ENCODE data around the gene SLC22A17.

DNA sequence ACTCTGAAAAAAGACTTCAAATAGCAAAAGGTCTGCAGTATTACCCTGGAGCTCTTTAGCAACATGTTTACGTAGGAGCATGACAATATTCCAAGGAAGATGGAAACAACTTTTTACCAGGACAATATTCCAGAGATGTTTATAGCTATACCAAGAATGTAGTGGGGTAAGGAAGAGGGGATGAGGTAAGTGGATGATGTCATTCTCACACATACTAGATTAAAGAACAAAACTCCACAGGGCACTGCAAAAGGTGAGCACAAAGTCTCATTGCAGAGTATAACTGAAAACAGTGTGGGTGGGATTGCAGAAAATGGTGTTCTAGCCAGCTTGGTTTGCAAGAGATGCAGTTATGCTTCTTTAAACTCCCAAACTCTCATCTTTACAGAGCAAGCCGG, 32.6 kb upstream of the SLC22A17 start:
- TF ChIP-seq, protein P1, sequence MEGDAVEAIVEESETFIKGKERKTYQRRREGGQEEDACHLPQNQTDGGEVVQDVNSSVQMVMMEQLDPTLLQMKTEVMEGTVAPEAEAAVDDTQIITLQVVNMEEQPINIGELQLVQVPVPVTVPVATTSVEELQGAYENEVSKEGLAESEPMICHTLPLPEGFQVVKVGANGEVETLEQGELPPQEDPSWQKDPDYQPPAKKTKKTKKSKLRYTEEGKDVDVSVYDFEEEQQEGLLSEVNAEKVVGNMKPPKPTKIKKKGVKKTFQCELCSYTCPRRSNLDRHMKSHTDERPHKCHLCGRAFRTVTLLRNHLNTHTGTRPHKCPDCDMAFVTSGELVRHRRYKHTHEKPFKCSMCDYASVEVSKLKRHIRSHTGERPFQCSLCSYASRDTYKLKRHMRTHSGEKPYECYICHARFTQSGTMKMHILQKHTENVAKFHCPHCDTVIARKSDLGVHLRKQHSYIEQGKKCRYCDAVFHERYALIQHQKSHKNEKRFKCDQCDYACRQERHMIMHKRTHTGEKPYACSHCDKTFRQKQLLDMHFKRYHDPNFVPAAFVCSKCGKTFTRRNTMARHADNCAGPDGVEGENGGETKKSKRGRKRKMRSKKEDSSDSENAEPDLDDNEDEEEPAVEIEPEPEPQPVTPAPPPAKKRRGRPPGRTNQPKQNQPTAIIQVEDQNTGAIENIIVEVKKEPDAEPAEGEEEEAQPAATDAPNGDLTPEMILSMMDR (IDR thresholded peaks at IDR 0.05 in 8 of 11, conservative IDR thresholded peaks at IDR 0.05 in 3 of 11) = no peak
- TF ChIP-seq POLR2AphosphoS5 (IDR thresholded peaks at IDR 0.05) = no peak
- TF ChIP-seq POLR2A (IDR thresholded peaks at IDR 0.05) = no peak
